Measurements from ENCODE around the gene ZNF74. TPM values are rescaled to one million over a fixed set of nuclear protein-coding genes. Genes with fewer than 3 reads are reported as not detected.

The ZNF74 gene
- total and polyA plus RNA-seq, 2 donors, result 5.0 to 6.1 TPM

GRCh38 chr22:20451920-20452319, 58.0 kb downstream of the ZNF74 start:
- Histone ChIP-seq H3K4me3 (ENCODE audit: low read length in 2 of 2) (no peak overlapping the region), H3K9me3 (ENCODE audit: control insufficient read depth in 2 of 2, insufficient read depth in 1 of 2, low read length in 1 of 2) (no peaks in the 10 kb centered on the region), H3K27me3 (ENCODE audit: control insufficient read depth in 2 of 2, insufficient read depth in 1 of 2, low read length in 1 of 2) (no peaks in the 10 kb centered on the region), H3K27ac (ENCODE audit: low read depth in 1 of 2, low read length in 1 of 2) (no peak overlapping the region), H3K4me1 (ENCODE audit: control insufficient read depth in 2 of 2, insufficient read depth in 2 of 2, low read length in 2 of 2) (peaks cover 2 to 6% of the 10 kb centered on the region in 2 donors), H3K36me3 (ENCODE audit: control insufficient read depth in 2 of 2, insufficient read depth in 2 of 2, low read length in 1 of 2) (no peaks in the 10 kb centered on the region)
- no peak for DNase-seq (ENCODE audit: low read depth in 6 of 9, low spot score in 9 of 9)
- over 99% methylated on average over 2 of the region's 2 CpGs for WGBS

- DNase-seq (ENCODE audit: low read depth in 6 of 9, low spot score in 9 of 9), result no peak
- no peaks in the 10 kb centered on the region for H3K27me3 ChIP-seq (ENCODE audit: control insufficient read depth in 2 of 2, insufficient read depth in 1 of 2, low read length in 1 of 2)
- no peaks in the 10 kb centered on the region for H3K36me3 ChIP-seq (ENCODE audit: control insufficient read depth in 2 of 2, insufficient read depth in 2 of 2, low read length in 1 of 2)
- WGBS, result over 99% methylated on average over 3 of the region's 3 CpGs
- no peak overlapping the region for H3K4me3 ChIP-seq (ENCODE audit: low read length in 2 of 2)
- peaks cover 2 to 7% of the 10 kb centered on the region in 2 donors for H3K4me1 ChIP-seq (ENCODE audit: control insufficient read depth in 2 of 2, insufficient read depth in 2 of 2, low read length in 2 of 2)
- no peaks in the 10 kb centered on the region for H3K9me3 ChIP-seq (ENCODE audit: control insufficient read depth in 2 of 2, insufficient read depth in 1 of 2, low read length in 1 of 2)
- H3K27ac ChIP-seq (ENCODE audit: low read depth in 1 of 2, low read length in 1 of 2), result no peak overlapping the region
These were observed 59.3 kb downstream of the ZNF74 start for GRCh38 chr22:20453222-20453621.

- WGBS, result 97% methylated on average over 8 of the region's 8 CpGs
- Histone ChIP-seq H3K27me3 (ENCODE audit: control insufficient read depth in 2 of 2, insufficient read depth in 1 of 2, low read length in 1 of 2) (no peaks in the 10 kb centered on the region), H3K4me1 (ENCODE audit: control insufficient read depth in 2 of 2, insufficient read depth in 2 of 2, low read length in 2 of 2) (peaks cover 2 to 7% of the 10 kb centered on the region in 2 donors), H3K36me3 (ENCODE audit: control insufficient read depth in 2 of 2, insufficient read depth in 2 of 2, low read length in 1 of 2) (peaks cover 0 to 3% of the 10 kb centered on the region in 2 donors), H3K4me3 (ENCODE audit: low read length in 2 of 2) (no peak overlapping the region), H3K9me3 (ENCODE audit: control insufficient read depth in 2 of 2, insufficient read depth in 1 of 2, low read length in 1 of 2) (no peaks in the 10 kb centered on the region), H3K27ac (ENCODE audit: low read depth in 1 of 2, low read length in 1 of 2) (no peak overlapping the region)
- DNase-seq (ENCODE audit: low read depth in 6 of 9, low spot score in 9 of 9), result no peak
These were observed 61.7 kb downstream of the ZNF74 start for GRCh38 chr22:20455709-20456063.

- 26% methylated on average over 6 of the region's 6 CpGs for WGBS
- H3K4me1 ChIP-seq (ENCODE audit: control insufficient read depth in 2 of 2, insufficient read depth in 2 of 2, low read length in 2 of 2), result peaks cover 2 to 7% of the 10 kb centered on the region in 2 donors
- no peaks in the 10 kb centered on the region for H3K27me3 ChIP-seq (ENCODE audit: control insufficient read depth in 2 of 2, insufficient read depth in 1 of 2, low read length in 1 of 2)
- no peak overlapping the region for H3K27ac ChIP-seq (ENCODE audit: low read depth in 1 of 2, low read length in 1 of 2)
- DNase-seq (ENCODE audit: low read depth in 6 of 9, low spot score in 9 of 9), result peak; percentile 64 to 91 (median 80)
- no peak overlapping the region for H3K4me3 ChIP-seq (ENCODE audit: low read length in 2 of 2)
- H3K36me3 ChIP-seq (ENCODE audit: control insufficient read depth in 2 of 2, insufficient read depth in 2 of 2, low read length in 1 of 2), result peaks cover 0 to 3% of the 10 kb centered on the region in 2 donors
- no peaks in the 10 kb centered on the region for H3K9me3 ChIP-seq (ENCODE audit: control insufficient read depth in 2 of 2, insufficient read depth in 1 of 2, low read length in 1 of 2)
These were observed 62.2 kb downstream of the ZNF74 start for GRCh38 chr22:20456064-20456721.

GRCh38 chr22:20456722-20457076, 62.7 kb downstream of the ZNF74 start:
- DNase-seq (ENCODE audit: low read depth in 6 of 9, low spot score in 9 of 9), result no peak
- Histone ChIP-seq H3K27me3 (ENCODE audit: control insufficient read depth in 2 of 2, insufficient read depth in 1 of 2, low read length in 1 of 2) (no peaks in the 10 kb centered on the region), H3K4me1 (ENCODE audit: control insufficient read depth in 2 of 2, insufficient read depth in 2 of 2, low read length in 2 of 2) (peaks cover 2 to 7% of the 10 kb centered on the region in 2 donors), H3K27ac (ENCODE audit: low read depth in 1 of 2, low read length in 1 of 2) (no peak overlapping the region), H3K4me3 (ENCODE audit: low read length in 2 of 2) (no peak overlapping the region), H3K36me3 (ENCODE audit: control insufficient read depth in 2 of 2, insufficient read depth in 2 of 2, low read length in 1 of 2) (peaks cover 0 to 3% of the 10 kb centered on the region in 2 donors), H3K9me3 (ENCODE audit: control insufficient read depth in 2 of 2, insufficient read depth in 1 of 2, low read length in 1 of 2) (no peaks in the 10 kb centered on the region)
- WGBS, result 98% methylated on average over 3 of the region's 3 CpGs

GRCh38 chr22:20457506-20458240, 63.7 kb downstream of the ZNF74 start:
- no peak for DNase-seq (ENCODE audit: low read depth in 6 of 9, low spot score in 9 of 9)
- WGBS, result 96% methylated on average over 15 of the region's 15 CpGs
- no peak overlapping the region for H3K4me3 ChIP-seq (ENCODE audit: low read length in 2 of 2)
- H3K27me3 ChIP-seq (ENCODE audit: control insufficient read depth in 2 of 2, insufficient read depth in 1 of 2, low read length in 1 of 2), result no peaks in the 10 kb centered on the region
- H3K36me3 ChIP-seq (ENCODE audit: control insufficient read depth in 2 of 2, insufficient read depth in 2 of 2, low read length in 1 of 2), result peaks cover 0 to 3% of the 10 kb centered on the region in 2 donors
- H3K4me1 ChIP-seq (ENCODE audit: control insufficient read depth in 2 of 2, insufficient read depth in 2 of 2, low read length in 2 of 2), result peaks cover 2 to 7% of the 10 kb centered on the region in 2 donors
- H3K27ac ChIP-seq (ENCODE audit: low read depth in 1 of 2, low read length in 1 of 2), result no peak overlapping the region
- no peaks in the 10 kb centered on the region for H3K9me3 ChIP-seq (ENCODE audit: control insufficient read depth in 2 of 2, insufficient read depth in 1 of 2, low read length in 1 of 2)

Other genes starting within 250 kb of the ZNF74 start
- gene CCDC188, start 243.1 kb upstream of the ZNF74 start, total RNA-seq, result 0.09 TPM
- 0.84 TPM for gene CCDC188, start 243.1 kb upstream of the ZNF74 start, polyA plus RNA-seq
- 3.2 TPM for gene RTN4R, start 125.8 kb upstream of the ZNF74 start, total RNA-seq
- 1.5 TPM for gene RTN4R, start 125.8 kb upstream of the ZNF74 start, polyA plus RNA-seq
- gene DGCR6L, start 74.1 kb upstream of the ZNF74 start, total RNA-seq, result 61.6 TPM
- gene DGCR6L, start 74.1 kb upstream of the ZNF74 start, polyA plus RNA-seq, result 62.1 TPM
- gene SCARF2, start 43.7 kb downstream of the ZNF74 start, total RNA-seq, result 0.38 TPM
- gene SCARF2, start 43.7 kb downstream of the ZNF74 start, polyA plus RNA-seq, result 1.3 TPM
- 11.0 TPM for gene KLHL22, start 101.6 kb downstream of the ZNF74 start, total RNA-seq
- gene KLHL22, start 101.6 kb downstream of the ZNF74 start, polyA plus RNA-seq, result 14.2 TPM
- gene MED15, start 113.5 kb downstream of the ZNF74 start, total RNA-seq, result 10.7 TPM
- 61.6 TPM for gene MED15, start 113.5 kb downstream of the ZNF74 start, polyA plus RNA-seq